NCI-H2029 treated with DMSO at 0.1 percent for 48 hours (cell line): ENCODE data around the gene IGDCC3.

ENCODE experiments used
- DNase-seq: peaks from one replicate; lab custom pipeline; 2025; lab: John Stamatoyannopoulos, UW

IGDCC3 gene

GRCh38 chr15:65388306-65389080 lies 10.7 kb upstream of the IGDCC3 start:
- no peak for DNase-seq

GRCh38 chr15:65386886-65387285 lies 9.1 kb upstream of the IGDCC3 start:
- DNase-seq = no peak

GRCh38 chr15:65386376-65386775 lies 8.6 kb upstream of the IGDCC3 start:
- no peak for DNase-seq

DNA sequence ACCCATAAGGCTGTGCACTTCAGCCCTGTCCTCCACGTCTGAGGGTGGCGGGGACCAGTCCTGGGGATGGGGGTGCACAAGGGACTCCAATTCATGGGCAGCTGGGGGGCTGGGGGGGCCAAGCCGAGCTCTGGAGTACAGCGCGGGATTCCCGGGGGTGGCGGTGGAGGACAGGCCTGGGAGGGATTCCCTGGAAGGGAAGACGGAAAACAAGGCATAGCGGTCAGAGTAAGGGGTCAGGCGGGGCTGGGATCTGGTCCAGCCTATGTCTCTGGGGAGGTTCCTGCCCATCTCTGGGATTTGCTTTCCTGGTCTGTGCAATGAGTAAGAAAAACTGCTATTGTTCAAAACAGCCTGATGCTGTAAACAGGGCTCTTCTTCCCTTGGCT lies 8.1 kb upstream of the IGDCC3 start:
- no peak for DNase-seq

DNA sequence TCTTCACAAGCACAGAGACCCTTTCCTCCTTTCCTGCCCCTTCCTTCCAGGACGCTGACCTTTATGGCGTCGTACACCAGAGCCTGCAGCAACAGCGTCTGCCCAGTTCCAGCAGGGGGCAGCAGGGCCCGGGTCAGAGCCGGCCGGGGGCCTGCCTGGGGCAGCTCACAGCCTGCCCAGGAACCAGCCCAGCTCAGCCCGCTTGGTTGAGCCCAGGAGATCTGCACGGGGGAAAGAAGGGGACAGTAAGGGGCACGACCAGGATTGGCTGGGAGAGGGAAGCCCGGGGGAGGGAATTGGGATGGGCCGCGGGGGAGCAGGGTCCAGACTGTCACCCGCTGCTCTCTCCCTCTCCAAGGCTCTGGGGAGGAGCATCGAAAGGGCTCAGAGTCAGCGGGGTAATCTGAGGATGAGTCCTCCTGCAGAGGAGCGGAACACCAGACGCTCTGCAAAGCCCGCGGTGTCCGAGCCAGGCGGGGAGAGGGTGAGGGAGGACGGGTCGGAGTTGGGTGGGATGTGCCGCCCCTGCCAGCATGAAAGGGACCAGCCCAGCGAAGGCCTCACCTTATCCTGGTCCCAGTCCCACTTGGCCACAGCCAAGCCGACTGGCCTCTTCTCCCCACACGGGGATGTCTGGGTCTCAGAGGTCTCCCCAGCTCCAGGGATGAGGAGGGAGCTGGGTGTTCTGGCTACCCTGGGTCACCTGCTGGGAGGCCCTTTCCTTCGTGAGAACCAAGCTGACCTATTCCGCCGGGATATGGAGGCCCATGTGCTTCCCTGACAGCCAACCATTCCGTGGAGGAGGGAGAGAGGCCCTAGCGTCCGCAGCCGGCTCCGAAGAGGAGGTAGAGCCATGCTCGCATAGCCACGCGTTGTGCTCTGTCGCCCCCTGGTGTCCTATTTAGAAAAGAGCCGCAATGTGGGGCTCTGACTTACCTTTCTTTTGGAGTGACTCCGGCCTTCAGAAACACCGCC lies 7.4 kb upstream of the IGDCC3 start:
- peak; percentile 28 for DNase-seq

GRCh38 chr15:65384505-65384894 lies 6.7 kb upstream of the IGDCC3 start:
- DNase-seq = no peak

GRCh38 chr15:65383991-65384390 lies 6.2 kb upstream of the IGDCC3 start:
- DNase-seq = no peak

GRCh38 chr15:65383456-65383855 lies 5.7 kb upstream of the IGDCC3 start:
- DNase-seq = no peak

DNA sequence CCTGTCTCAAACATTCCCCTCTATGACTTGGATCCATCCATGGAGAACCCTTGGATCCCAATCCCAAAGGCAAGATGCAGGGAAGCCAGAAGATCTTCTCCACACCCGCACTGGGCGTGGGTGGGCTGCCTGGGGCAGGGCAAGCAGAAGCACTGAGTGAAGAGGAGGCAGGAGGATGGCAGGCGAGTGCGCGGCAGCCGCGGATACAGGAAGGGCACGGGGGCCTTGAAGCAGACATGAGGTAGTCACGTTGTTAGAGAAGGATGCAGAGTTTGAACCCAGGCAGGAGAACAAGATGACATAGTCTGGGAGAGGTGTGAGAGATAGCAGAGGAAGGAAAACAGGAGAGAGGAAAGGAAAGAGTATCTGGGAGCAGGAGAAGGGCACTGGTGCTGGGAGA lies 5.1 kb upstream of the IGDCC3 start:
- DNase-seq = no peak

- no peak for DNase-seq
These were observed 4.3 kb upstream of the IGDCC3 start for GRCh38 chr15:65382146-65382491.

GRCh38 chr15:65381445-65382145 lies 3.8 kb upstream of the IGDCC3 start:
- no peak for DNase-seq

- no peak for DNase-seq
These were observed 2.2 kb upstream of the IGDCC3 start for GRCh38 chr15:65379986-65380385.

DNA sequence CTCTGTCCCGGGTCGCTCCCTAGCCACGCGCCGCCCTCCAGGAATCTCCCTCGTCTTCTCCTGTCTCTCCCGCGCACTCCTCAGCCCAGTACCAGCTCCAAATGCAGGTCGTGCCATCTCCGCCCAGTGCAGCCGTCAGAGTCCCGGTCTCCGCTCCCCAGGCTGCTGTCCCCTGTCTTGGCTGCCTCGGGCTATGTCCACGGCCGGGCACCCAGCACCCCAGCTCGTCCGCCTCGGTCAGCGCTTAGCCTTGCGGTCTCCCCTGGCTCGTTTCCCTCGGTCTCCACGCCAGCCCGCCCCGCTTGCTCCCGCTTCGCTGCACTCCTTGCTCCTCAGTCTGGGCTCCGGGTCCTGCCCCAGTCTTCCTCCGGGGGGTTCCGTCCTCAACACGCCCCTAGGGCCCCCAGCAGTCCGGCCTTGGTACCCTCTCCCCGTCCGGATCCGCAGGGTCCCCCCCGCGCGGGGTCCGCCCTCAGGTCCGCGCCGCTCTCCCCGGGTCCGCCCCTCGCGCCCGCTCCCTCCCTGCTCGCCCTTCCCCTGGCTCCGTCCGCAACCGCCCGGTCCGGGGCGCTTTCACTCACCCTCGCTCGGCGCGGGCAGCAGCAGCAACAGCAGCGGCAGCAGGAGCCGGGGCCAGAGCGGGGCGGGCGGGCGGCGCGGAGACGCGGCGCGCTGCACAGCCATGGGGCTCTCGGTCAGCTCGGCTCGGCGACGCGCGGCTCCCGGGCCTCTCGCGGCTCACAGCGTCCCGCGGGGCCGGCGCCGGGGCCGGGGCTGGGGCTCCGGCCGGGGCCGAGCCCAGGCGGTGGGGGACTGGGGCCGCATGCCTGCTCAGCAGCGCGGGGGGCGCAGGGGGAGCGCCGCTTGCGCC lies 462 bp downstream of the IGDCC3 start:
- no peak for DNase-seq

- DNase-seq = no peak
These were observed 1.1 kb downstream of the IGDCC3 start for GRCh38 chr15:65376767-65377104.

- no peak for DNase-seq
These were observed 1.8 kb downstream of the IGDCC3 start for GRCh38 chr15:65375871-65376607.

GRCh38 chr15:65374821-65375401 lies 2.9 kb downstream of the IGDCC3 start:
- no peak for DNase-seq

DNA sequence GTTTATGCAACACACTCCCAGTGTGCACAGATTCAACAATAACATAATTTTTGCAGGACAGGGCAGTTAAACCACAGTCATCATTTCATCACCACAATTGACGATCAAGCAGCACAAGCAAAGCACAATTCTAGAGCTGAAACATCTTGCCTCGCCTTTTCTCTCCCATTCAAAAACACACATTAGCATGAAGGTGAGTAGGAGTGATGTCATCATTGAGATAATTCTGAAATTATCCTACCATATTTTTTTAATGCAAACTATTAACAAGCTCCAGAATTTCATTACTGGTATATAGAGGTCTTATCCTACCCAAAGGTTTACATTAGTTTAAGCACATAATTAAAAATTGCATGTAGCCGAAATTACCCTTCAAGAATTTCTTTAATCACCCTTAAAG lies 3.5 kb downstream of the IGDCC3 start:
- no peak for DNase-seq

DNA sequence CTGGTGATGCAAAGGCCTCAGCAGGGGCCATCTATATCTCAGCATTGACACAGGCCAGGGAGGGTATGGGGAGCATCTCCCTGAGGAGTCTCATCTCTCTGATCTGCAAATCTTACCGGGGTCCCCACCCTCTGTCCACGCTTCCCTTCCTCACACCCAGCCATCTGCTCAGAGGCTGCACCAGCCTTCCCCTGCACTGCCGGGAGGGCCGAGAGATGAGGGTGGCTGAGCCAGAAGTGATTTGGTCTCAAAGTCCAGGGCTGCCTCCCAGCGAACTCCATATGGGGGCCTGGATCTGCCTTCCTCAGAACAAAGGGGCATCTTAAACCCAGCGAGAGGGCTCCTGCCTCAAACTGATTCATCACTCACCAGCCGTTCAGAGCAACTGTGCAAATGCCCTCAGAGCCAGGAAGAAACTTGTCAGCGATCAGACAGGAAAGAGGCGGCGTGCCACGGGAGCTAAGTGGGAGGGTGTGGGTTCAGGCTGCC lies 4.6 kb downstream of the IGDCC3 start:
- no peak for DNase-seq

DNA sequence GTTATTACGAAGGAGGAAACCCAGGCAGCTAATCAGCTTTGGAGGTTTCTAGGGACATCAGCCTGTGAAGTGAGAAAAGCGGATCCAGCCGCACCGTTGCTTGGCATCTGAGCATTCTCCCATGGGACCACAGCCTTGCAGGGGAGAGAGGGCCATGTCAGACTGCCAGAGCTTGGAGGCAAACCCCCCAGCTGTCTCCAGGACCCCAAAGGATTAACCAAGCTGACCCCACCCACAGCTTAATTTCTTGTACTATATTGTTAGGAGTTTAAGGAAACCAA lies 5.1 kb downstream of the IGDCC3 start:
- DNase-seq = no peak

- DNase-seq = no peak
These were observed 5.6 kb downstream of the IGDCC3 start for GRCh38 chr15:65371976-65372786.
